NCI-H226 (cell line): Measurements from ENCODE around the gene HLA-DMB.

Experiments
- DNase-seq: peaks from one replicate; pipeline ENCODE4 v3.0.0-alpha.2; 2015

Gene HLA-DMB

GRCh38 chr6:32940656-32941213 is at the start of gene HLA-DMB:
Gene HLA-DMB (minus strand): TSS chr6:32941028. CDS start chr6:32940807, 221 bp downstream.
- no peak for DNase-seq

- no peak for DNase-seq
These were observed 48.5 kb upstream of the HLA-DMB start for GRCh38 chr6:32989368-32989767.

DNA sequence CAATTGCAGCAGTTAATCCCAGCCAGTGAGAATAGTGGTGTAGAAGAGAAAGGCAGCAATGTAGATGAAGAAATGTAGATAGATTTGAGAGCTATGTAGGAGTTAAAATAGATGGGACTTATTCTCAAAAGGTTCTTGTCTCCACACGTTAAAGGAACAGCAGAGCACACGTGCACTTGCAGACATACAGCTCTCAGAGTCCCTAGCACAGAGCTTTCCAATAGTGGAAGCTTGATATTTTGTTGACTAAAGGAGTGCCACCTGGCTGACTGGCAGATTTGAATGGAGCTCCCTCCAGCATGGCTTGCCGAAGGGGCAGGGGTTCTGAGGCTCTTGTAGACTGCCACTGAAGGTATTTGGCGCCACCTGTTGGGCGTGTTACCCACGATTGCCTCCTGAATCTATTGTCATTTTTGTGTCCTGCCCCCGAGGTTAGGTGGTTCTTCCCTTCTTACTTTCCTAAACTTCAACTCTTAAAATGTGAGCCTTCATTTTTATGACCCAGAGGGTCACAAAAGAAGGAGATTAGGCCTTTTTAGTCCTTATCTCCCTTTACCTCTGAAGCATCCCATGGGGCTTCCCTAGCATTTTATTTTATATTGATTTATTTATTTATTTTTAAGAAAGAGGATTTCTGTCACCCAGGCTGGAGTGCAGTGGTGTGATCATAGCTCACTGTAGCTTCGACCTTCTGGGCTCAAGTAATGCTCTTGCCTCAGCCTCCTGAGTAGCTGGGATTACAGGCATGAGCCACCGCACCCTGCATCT is 44.0 kb upstream of the HLA-DMB start:
- DNase-seq, result peak; percentile 53

GRCh38 chr6:32983964-32984621 is 43.3 kb upstream of the HLA-DMB start:
- no peak for DNase-seq

DNA sequence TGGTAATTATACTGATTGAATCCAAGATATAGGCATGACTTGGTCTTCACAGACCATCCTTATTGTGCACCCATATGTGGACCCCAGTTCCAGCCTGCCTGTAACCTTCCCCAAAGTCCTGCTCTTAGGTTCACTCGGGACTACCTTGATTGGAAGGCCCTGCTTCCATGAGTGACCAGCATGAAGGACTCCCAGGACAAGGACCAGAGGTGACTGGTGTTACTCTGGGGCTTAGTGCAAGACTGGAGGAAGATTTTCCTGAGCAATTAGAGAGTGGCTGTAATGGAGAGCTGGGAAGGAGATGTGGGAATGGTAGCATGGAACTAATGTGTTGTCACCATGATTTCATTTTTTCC is 42.6 kb upstream of the HLA-DMB start:
- DNase-seq, result no peak

DNA sequence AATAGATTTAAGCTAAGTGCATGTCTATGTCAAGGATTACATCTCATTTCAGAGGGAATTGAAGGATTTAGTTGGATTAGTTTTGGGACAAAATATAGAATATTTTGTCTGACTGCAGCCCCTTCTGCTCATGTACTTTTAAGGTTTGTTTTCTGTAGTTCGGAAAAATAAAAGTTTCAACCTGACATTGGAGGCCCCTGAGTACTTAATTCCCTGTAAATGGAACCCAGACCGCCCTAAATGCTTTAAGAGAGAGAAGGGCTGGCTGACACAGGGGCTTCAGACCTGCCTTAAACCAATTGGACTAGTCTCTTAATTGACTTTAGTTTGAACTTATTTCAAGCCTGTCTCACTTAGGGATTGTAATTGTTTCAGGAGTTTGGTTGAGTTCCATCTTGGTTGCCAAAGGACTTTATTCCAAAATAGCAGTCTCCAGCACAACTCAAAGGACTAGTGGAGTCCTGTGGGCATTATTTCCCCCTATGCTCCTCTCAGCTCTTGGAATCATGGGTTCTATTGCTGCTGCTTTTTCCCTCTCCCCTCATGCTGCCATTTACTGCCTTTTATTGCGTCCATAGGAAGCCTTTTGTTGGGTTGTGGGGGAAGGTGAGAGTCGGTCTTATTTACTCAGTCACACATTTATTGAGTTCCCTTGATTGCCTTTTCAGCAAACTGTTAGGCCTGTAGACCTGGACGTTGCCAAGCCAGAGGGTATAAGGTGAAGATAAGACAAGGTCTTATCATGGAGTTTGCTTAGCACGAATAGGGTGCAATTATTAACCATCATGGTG is 42.1 kb upstream of the HLA-DMB start:
- no peak for DNase-seq

DNA sequence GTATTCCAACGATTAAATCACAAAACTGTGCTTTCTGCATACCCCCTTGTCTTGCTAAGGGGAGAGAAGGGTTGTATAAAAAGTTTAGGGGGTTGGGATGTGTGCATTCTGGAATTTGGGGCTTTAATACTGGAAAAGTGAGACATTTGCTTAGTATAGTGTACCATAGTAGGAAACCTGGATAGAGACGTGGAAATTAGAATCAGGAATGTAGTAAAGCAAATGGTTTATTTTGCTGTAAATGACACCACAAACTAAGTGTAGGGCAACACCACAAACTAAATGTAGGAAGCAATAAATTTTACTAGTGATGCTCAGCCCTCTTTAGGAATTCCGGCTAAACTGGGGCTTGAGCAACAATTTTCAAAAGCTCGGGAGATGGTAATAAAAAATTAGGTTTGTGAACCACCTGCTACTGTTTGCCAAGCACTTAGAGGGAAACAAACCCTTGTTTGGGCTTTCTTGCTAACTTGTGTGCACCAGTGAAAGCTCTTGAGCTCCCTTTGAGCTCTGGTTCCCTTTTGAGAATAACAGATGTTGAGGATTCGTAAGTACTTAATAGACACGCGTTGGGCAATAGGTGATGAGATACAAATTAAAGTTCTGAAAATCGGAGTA is 41.4 kb upstream of the HLA-DMB start:
- DNase-seq, result no peak

GRCh38 chr6:32980488-32981038 is 39.7 kb upstream of the HLA-DMB start:
- no peak for DNase-seq

DNA sequence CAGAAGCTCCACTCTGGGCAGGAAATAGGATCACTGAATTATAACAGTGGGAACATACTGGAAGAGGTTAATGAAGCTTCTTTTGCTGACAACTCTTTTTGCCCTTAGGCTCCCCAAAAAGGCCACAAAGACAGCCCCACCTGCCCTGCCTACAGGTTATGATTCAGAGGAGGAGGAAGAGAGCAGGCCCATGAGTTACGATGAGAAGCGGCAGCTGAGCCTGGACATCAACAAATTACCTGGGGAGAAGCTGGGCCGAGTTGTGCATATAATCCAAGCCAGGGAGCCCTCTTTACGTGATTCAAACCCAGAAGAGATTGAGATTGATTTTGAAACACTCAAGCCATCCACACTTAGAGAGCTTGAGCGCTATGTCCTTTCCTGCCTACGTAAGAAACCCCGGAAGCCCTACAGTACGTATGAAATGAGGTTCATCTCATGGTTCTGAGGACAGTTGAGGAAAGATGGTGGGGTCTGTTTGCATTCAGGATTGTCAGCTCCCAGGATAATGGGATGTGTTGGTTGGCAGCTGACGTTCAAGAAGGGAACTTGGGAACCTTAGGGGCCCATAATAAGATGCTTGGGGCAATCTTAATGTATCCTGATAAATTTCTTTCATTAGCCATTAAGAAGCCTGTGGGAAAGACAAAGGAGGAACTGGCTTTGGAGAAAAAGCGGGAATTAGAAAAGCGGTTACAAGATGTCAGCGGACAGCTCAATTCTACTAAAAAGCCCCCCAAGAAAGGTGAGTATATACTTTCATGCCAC is 39.1 kb upstream of the HLA-DMB start:
- no peak for DNase-seq

DNA sequence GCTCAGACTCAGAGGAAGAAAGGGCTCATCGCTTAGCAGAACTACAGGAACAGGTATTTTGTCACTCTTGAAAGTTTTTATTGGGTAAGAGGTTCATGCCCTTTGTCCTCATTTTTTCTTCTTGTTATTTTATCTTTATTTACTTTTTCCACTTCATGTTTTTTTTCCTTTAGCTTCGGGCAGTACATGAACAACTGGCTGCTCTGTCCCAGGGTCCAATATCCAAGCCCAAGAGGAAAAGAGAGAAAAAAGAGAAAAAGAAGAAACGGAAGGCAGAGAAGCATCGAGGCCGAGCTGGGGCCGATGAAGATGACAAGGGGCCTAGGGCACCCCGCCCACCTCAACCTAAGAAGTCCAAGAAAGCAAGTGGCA is 37.1 kb upstream of the HLA-DMB start:
- DNase-seq, result no peak

GRCh38 chr6:32977272-32977952 is 36.6 kb upstream of the HLA-DMB start:
- DNase-seq, result no peak

DNA sequence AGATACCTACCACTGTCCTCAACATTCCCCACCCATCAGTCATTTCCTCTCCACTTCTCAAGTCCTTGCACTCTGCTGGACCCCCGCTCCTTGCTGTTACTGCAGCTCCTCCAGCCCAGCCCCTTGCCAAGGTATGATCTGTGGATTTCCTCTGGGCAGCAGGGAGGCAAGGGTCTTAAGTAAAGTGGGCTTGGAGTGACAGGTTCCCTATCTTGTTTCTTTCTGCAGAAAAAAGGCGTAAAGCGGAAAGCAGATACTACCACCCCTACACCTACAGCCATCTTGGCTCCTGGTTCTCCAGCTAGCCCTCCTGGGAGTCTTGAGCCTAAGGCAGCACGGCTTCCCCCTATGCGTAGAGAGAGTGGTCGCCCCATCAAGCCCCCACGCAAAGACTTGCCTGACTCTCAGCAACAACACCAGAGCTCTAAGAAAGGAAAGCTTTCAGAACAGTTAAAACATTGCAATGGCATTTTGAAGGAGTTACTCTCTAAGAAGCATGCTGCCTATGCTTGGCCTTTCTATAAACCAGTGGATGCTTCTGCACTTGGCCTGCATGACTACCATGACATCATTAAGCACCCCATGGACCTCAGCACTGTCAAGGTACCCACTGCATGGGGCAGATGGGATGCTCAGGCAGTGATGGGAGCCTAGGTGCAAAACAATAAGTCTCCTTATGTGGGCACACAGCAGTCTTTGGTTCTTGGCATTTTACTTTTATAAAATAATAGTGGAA is 35.7 kb upstream of the HLA-DMB start:
- no peak for DNase-seq

DNA sequence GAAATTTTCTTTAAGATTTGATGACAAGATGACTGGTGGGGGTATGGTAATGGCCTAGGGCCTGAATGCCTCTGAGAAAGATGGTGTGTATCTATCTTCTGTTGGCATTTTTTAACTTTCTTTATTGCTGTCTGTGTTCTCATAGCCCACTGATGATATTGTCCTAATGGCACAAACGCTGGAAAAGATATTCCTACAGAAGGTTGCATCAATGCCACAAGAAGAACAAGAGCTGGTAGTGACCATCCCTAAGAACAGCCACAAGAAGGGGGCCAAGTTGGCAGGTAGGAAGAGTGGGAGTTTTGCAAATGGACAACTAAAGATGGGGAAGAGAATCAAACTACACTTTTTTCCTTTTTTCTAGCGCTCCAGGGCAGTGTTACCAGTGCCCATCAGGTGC is 35.1 kb upstream of the HLA-DMB start:
- no peak for DNase-seq

- no peak for DNase-seq
These were observed 33.9 kb upstream of the HLA-DMB start for GRCh38 chr6:32974541-32975308.

DNA sequence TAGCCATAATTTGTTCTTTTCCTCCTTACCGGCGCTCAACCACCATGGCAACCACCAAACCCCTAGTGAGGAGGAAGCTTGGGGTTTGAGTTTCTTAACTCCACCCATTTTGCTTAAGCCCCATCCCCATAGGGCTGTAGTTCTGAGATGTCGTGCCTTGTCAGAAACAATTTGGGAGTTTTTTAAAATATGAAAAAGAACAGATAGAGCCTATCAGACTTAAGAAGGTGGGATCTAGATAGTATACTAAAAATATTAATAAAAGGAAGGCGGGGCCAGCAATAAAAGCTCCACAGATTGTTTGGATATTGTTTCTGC is 33.1 kb upstream of the HLA-DMB start:
- peak; percentile 52 for DNase-seq

GRCh38 chr6:32973144-32974015 is 32.6 kb upstream of the HLA-DMB start:
- no peak for DNase-seq

DNA sequence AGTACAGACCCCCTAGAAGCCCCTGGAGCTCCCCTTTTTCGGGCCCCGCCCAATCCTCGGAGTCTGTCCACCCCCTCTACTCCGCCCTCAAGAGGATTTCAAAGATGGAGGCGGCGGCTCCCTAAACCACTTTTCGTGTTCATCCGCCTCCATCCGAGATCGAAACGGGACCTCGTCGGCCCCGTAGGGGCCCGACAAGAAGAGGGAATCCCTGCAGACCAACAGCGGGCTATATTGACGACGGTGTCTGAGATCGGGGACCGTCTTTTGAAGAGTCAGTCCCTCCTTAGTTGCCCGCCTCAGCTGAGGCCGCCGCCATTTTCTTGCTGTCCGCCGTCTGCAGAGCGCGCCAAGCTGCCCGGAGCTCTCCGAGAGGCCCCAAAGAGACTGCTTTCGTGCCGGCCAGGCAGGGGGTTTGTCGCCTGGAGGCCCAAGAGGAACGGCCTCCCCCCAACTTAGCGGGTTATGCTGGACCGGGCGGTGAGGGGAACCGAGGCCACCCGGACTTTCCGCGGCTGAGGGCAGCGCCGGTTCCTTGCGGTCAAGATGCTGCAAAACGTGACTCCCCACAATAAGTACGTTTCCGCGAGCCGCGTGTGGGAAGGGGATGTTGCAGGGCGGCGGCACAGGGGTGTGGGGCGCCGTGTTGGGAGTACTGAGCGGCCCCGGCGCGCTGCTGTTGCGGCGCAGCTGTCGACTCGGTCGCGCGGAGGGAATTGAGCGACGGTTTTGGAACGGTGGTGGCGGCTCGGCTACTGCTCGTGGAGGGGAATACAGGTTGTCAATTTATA is 31.7 kb upstream of the HLA-DMB start:
- DNase-seq, result peak; percentile 15
